Caco-2 (cell line): ENCODE results near the gene RBM48. TPM values are rescaled to one million over a fixed set of nuclear protein-coding genes. Genes with fewer than 3 reads are reported as not detected.

Experiments
- BruUV-seq: library from RNA; stranded (reverse); fragments of 400-500 nt; replicated peaks from 2 replicates; lab custom pipeline; 2021; lab: Mats Ljungman, UMichigan
- CTCF ChIA-PET: fragments of 300-600 bp; sonication (Branson Sonifier 250); formaldehyde crosslinking; loops from one replicate; lab custom pipeline; 2022; ENCODE audit warnings: antibody characterized with exemption; lab: Charles Lee
- POLR2A ChIA-PET: fragments of 300-600 bp; sonication (Branson Sonifier 250); formaldehyde crosslinking; loops from one replicate; lab custom pipeline; 2022; ENCODE audit warnings: antibody characterized with exemption; lab: Charles Lee
- DNase-seq, 2 experiments: peaks; one replicate each; pipeline versions ENCODE4 v3.0.0 to v3.0.0-alpha.2; 2020 to 2022
- H3K27me3 ChIP-seq: replicated peaks from 2 replicates; pipeline ENCODE4 v1.6.0; 2011; ENCODE audit warnings: low read length; ENCODE audit not compliant: control insufficient read depth, insufficient read depth
- H3K36me3 ChIP-seq: 2 replicates; pipeline ENCODE4 v1.5.1; 2011; ENCODE audit warnings: low read length; ENCODE audit not compliant: control insufficient read depth, insufficient read depth
- H3K4me1 ChIP-seq: fragments of 250-450 bp; sonication (Bioruptor Pico); 2 replicates; pipeline ENCODE4 v1.5.1; 2020; ENCODE audit warnings: mild to moderate bottlenecking
- H3K4me3 ChIP-seq: 2 replicates; pipeline ENCODE4 v1.5.1; 2011; ENCODE audit warnings: low read depth, mild to moderate bottlenecking, control low read depth, low read length
- H3K9me3 ChIP-seq: fragments of 250-450 bp; sonication (Bioruptor Pico); 2 replicates; pipeline ENCODE4 v1.5.1; 2020; ENCODE audit warnings: mild to moderate bottlenecking, moderate library complexity
- H3K27ac Mint-ChIP-seq: one replicate; pipeline ENCODE4 v1.8.0; 2022; ENCODE audit warnings: mixed read lengths; ENCODE audit not compliant: unreplicated experiment
- H3K27me3 Mint-ChIP-seq: one replicate; pipeline ENCODE4 v1.8.0; 2022; ENCODE audit warnings: mixed read lengths; ENCODE audit not compliant: insufficient read depth, unreplicated experiment
- H3K36me3 Mint-ChIP-seq: one replicate; pipeline ENCODE4 v1.8.0; 2022; ENCODE audit warnings: mild to moderate bottlenecking, mixed read lengths; ENCODE audit not compliant: insufficient read depth, unreplicated experiment
- H3K4me1 Mint-ChIP-seq: one replicate; pipeline ENCODE4 v1.8.0; 2022; ENCODE audit warnings: low read depth, mixed read lengths; ENCODE audit not compliant: unreplicated experiment
- H3K4me3 Mint-ChIP-seq: one replicate; pipeline ENCODE4 v1.8.0; 2022; ENCODE audit warnings: mild to moderate bottlenecking, moderate library complexity, mixed read lengths; ENCODE audit not compliant: unreplicated experiment
- H3K9me3 Mint-ChIP-seq: one replicate; pipeline ENCODE4 v1.8.0; 2022; ENCODE audit warnings: mixed read lengths; ENCODE audit not compliant: unreplicated experiment
- intact Hi-C: fragments of 100-400 bp; cut with micrococcal nuclease; formaldehyde crosslinking; loops from one replicate; pipeline ENCODE4 v1.10.0; 2022; ENCODE audit not compliant: unreplicated experiment
- total RNA-seq: library from RNA; stranded (reverse); gene quantifications from 2 replicates; pipeline ENCODE4 v1.2.3, GENCODE V29; 2022
- TF ChIP-seq, protein P1 (sequence below), 2 experiments: fragments of 200-600 bp in 1 of 2; IDR thresholded peaks; 1 replicate in 1 of 2; 2 replicates in 1 of 2; pipeline versions ENCODE4 v1.5.1 to v1.8.0; 2011 to 2022; ENCODE audit warnings: antibody characterized with exemption in 1 of 2, control low read depth in 1 of 2, inconsistent platforms in 1 of 2, low read depth in 1 of 2, low read length in 1 of 2, mild to moderate bottlenecking in 1 of 2, moderate library complexity in 1 of 2; ENCODE audit not compliant: insufficient read depth in 1 of 2, severe bottlenecking in 1 of 2, unreplicated experiment in 1 of 2

RBM48 gene
- total RNA-seq, 1 experiment from 2014 or later: 14.2 TPM

DNA sequence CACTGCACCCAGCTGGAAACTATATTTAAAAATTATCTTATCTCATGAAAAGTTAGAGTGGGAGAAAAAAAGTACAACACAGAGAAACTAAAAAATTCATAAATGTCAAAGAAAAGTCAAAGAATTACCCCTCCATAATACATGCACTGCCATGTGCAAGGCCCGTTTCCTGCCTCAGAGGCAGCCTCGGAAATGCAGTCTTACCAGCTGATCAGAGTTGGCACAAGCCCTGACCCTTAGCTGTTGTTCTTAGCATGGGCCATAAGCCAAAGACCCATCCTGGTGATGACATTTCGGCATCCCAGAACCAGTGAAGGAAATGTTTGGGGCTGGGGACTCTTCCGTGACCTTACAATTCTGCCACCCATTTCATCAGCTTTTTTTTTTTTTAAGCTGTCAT lies 21.6 kb downstream of the RBM48 start:
- Mint-ChIP-seq H3K4me3 (no peak overlapping the region), H3K27me3 (no peaks in the 10 kb centered on the region), H3K9me3 (no peaks in the 10 kb centered on the region), H3K36me3 (no peaks in the 10 kb centered on the region), H3K4me1 (no peaks in the 10 kb centered on the region), H3K27ac (no peak overlapping the region)
- DNase-seq: no peak
- ChIA-PET POLR2A (interaction anchor here (0.6 kb wide), 2 partner anchors 9 to 22 kb away, joined by 8 read pairs; partner anchors contain the start of genes PEX1 and RBM48), CTCF (no interaction called here)
- no peaks in the 10 kb centered on the region for H3K36me3 ChIP-seq
- intact Hi-C loops: no loop called here
- H3K9me3 ChIP-seq: no peaks in the 10 kb centered on the region
- no peaks in the 10 kb centered on the region for H3K4me1 ChIP-seq
- H3K27me3 ChIP-seq: no peaks in the 10 kb centered on the region
- TF ChIP-seq, protein P1, sequence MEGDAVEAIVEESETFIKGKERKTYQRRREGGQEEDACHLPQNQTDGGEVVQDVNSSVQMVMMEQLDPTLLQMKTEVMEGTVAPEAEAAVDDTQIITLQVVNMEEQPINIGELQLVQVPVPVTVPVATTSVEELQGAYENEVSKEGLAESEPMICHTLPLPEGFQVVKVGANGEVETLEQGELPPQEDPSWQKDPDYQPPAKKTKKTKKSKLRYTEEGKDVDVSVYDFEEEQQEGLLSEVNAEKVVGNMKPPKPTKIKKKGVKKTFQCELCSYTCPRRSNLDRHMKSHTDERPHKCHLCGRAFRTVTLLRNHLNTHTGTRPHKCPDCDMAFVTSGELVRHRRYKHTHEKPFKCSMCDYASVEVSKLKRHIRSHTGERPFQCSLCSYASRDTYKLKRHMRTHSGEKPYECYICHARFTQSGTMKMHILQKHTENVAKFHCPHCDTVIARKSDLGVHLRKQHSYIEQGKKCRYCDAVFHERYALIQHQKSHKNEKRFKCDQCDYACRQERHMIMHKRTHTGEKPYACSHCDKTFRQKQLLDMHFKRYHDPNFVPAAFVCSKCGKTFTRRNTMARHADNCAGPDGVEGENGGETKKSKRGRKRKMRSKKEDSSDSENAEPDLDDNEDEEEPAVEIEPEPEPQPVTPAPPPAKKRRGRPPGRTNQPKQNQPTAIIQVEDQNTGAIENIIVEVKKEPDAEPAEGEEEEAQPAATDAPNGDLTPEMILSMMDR (IDR thresholded peaks at IDR 0.05; ENCODE audit: insufficient read depth in 1 of 2, low read depth in 1 of 2, low read length in 1 of 2, severe bottlenecking in 1 of 2, unreplicated experiment in 1 of 2): no peak
- no TSS peak for BruUV-seq
- no peak overlapping the region for H3K4me3 ChIP-seq

DNA sequence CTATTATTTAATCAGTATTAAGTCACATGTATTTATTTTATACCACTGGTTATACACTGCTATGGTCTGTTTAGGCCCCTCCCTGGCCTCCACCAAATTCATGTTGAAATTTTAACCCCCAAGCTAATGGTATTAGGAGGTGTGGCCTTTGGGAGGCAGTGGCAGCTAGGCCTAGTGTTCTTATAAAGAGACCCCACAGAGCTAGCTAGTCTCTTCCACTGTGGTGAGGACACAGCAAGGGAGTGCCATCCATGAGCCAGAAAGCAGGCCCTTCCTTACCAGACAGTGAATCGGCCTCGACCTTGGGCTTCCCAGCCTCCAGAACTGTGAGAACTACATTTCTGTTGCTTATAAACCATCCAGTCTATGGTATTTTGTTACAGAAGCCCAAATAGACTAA lies 28.7 kb downstream of the RBM48 start:
- Mint-ChIP-seq H3K9me3 (no peaks in the 10 kb centered on the region), H3K36me3 (peaks cover 34% of the 10 kb centered on the region), H3K27ac (no peak overlapping the region), H3K27me3 (no peaks in the 10 kb centered on the region), H3K4me3 (no peak overlapping the region), H3K4me1 (no peaks in the 10 kb centered on the region)
- peaks cover 9% of the 10 kb centered on the region for H3K4me1 ChIP-seq
- no TSS peak for BruUV-seq
- no peaks in the 10 kb centered on the region for H3K27me3 ChIP-seq
- H3K36me3 ChIP-seq: no peaks in the 10 kb centered on the region; the same call in 1 of the 2 replicates
- intact Hi-C loops: no loop called here
- DNase-seq: no peak
- TF ChIP-seq, protein P1 (IDR thresholded peaks at IDR 0.05; ENCODE audit: insufficient read depth in 1 of 2, low read depth in 1 of 2, low read length in 1 of 2, severe bottlenecking in 1 of 2, unreplicated experiment in 1 of 2): no peak
- H3K4me3 ChIP-seq: no peak overlapping the region
- POLR2A ChIA-PET: no interaction called here
- CTCF ChIA-PET: interaction anchor here (1.0 kb wide), 1 partner anchor 29 kb away, joined by 4 read pairs; the partner anchor contains the start of genes PEX1 and RBM48
- no peaks in the 10 kb centered on the region for H3K9me3 ChIP-seq

DNA sequence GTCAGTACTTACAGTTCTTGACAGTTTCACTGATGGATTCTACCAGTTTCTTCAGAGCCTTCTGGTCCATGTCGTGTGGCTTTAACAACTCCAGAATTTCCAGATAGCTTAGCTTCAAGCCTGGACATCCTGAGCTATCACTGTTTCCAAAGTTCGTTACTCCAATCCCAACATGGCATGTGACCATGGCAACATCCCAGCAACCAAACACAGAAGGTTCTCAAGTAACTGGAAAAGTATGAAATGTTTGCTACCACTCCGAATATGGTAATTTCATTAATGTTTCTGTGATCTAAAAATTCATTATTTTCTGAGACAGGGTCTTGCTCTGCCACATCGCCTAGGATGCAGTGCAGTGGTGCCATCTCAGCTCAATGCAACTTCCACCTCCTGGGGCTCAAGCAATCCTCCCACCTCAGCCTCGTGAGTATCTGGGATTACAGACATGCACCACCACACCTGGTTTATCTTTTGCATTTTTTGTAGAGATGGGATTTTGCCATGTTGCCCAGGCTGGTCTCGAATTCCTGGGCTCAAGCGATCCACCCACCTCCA lies 29.3 kb downstream of the RBM48 start:
- no peak overlapping the region for H3K27ac Mint-ChIP-seq
- BruUV-seq: no TSS peak

More for the DNA sequence above, 29.3 kb downstream of the RBM48 start:
- H3K27me3 ChIP-seq: no peaks in the 10 kb centered on the region
- H3K9me3 Mint-ChIP-seq: no peaks in the 10 kb centered on the region
- H3K4me1 ChIP-seq: peaks cover 9% of the 10 kb centered on the region
- no peaks in the 10 kb centered on the region for H3K27me3 Mint-ChIP-seq
- POLR2A ChIA-PET: no interaction called here
- no peaks in the 10 kb centered on the region; the same call in 1 of the 2 replicates for H3K36me3 ChIP-seq
- H3K9me3 ChIP-seq: no peaks in the 10 kb centered on the region
- peaks cover 1% of the 10 kb centered on the region for H3K4me1 Mint-ChIP-seq
- TF ChIP-seq, protein P1 (IDR thresholded peaks at IDR 0.05; ENCODE audit: insufficient read depth in 1 of 2, low read depth in 1 of 2, low read length in 1 of 2, severe bottlenecking in 1 of 2, unreplicated experiment in 1 of 2): no peak
- peaks cover 38% of the 10 kb centered on the region for H3K36me3 Mint-ChIP-seq
- H3K4me3 Mint-ChIP-seq: no peak overlapping the region
- no peak for DNase-seq
- no peak overlapping the region for H3K4me3 ChIP-seq
- intact Hi-C loops: no loop called here
- CTCF ChIA-PET: interaction anchor here (1.0 kb wide), 1 partner anchor 29 kb away, joined by 4 read pairs; the partner anchor contains the start of genes PEX1 and RBM48
